GM12865 (cell line): ENCODE measurements around the gene GCDH.
"Not testable (repeated sequence)": the region's sequence is repeated elsewhere in the genome, so short reads cannot be mapped to it uniquely, and the experiment has no call there.

Experiments used
- DNase-seq: peaks from one replicate; pipeline ENCODE4 v3.0.0; 2010; ENCODE audit warnings: low read depth
- H3K4me3 ChIP-seq: 2 replicates; pipeline ENCODE4 v1.5.1; 2011; ENCODE audit warnings: mild to moderate bottlenecking, low read depth, low read length, control low read depth
- TF ChIP-seq, protein P1 (sequence below): IDR thresholded peaks from 2 replicates; pipeline ENCODE4 v1.5.1; 2011; ENCODE audit warnings: low read length, control low read depth, low read depth, inconsistent platforms; ENCODE audit not compliant: insufficient read depth; ENCODE audit errors: missing control alignments

The GCDH gene

DNA sequence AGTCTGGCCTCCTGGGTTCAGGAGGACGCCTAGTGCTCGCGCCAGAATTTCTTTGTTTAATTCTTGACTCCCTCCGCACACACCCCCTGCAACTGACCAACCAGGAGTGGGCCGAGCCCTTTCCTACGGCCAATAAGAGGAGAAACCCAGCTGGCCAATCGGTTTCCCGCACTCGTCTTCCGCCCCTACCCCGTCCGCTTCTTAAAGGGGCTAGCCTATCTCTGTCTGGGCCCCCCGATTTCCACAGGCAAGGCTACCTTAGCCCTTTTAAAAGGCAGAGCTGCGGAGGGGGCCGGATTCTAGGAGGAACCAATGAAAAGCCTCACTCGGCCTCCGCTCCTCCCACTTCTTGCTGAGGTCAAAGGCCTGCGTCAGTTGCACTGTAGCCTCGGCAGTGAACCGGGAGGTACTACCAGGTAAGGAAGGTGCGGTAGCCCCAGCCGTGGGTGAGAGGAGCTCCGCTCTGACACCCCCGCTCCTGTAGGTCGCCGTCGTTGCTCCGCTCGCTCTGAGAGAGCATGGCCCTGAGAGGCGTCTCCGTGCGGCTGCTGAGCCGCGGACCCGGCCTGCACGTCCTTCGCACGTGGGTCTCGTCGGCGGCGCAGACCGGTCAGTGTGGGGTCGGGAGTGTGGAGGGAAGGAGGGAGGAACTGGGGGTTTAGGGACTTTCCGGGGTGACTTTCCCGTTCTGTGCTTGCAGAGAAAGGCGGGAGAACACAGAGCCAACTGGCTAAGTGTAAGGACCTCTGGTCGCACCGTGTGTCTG lies at the start of gene GCDH:
Gene GCDH, plus strand, starts transcription at position 374 of the 766 bp plus-strand sequence. Its CDS starts 145 bp downstream, at position 519.
- TF ChIP-seq, protein P1, sequence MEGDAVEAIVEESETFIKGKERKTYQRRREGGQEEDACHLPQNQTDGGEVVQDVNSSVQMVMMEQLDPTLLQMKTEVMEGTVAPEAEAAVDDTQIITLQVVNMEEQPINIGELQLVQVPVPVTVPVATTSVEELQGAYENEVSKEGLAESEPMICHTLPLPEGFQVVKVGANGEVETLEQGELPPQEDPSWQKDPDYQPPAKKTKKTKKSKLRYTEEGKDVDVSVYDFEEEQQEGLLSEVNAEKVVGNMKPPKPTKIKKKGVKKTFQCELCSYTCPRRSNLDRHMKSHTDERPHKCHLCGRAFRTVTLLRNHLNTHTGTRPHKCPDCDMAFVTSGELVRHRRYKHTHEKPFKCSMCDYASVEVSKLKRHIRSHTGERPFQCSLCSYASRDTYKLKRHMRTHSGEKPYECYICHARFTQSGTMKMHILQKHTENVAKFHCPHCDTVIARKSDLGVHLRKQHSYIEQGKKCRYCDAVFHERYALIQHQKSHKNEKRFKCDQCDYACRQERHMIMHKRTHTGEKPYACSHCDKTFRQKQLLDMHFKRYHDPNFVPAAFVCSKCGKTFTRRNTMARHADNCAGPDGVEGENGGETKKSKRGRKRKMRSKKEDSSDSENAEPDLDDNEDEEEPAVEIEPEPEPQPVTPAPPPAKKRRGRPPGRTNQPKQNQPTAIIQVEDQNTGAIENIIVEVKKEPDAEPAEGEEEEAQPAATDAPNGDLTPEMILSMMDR = no peak
- peak within 1 kb of the TSS; percentile 77 for H3K4me3 ChIP-seq
- DNase-seq = peak; percentile 99

DNA sequence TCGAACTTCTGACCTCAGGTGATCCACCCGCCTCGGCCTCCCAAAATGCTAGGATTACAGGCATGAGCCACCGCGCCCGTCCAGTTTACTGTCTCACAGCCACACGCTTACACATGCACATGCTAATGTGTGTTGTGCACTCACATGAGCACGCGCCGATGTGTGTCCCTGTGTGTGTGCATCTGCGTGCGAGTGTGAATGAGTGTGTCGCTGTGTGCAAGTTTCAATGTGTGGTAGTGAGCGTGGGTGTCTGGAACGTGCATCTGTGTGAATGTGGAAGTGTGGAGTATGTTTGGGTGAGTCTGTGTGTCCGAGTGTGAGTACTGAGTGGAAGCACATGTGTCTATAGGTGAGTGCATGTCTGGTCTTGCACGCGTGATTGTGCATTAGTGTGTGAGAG lies 48.4 kb upstream of the GCDH start:
- DNase-seq = no peak
- TF ChIP-seq, protein P1 = no peak
- H3K4me3 ChIP-seq = no peak overlapping the region

- no peak overlapping the region for H3K4me3 ChIP-seq
- TF ChIP-seq, protein P1 = no peak
Observed at GRCh38 chr19:12843328-12843727, 47.6 kb upstream of the GCDH start.

GRCh38 chr19:12843999-12844732 lies 46.8 kb upstream of the GCDH start:
- DNase-seq = no peak
- TF ChIP-seq, protein P1 = no peak

More at GRCh38 chr19:12843328-12843727, 47.6 kb upstream of the GCDH start:
- DNase-seq = no peak

DNA sequence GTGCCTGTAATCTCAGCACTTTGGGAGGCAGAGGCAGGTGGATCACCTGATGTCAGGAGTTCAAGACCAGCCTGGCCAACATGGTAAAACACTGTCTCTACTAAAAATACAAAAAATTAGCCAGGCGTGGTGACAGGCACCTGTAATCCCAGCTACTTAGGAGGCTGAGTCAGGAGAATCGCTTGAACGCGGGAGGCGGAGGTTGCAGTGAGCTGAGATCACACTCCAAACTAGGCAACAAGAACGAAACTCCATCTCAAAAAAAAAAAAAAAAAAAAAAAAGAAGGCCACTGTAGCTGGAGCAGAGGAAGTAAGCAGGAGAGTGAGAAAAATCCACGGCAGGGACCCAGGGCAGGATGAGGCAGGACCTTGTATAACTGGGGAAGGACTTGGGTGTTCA lies 44.3 kb upstream of the GCDH start:
- H3K4me3 ChIP-seq, DNase-seq: not testable (repeated sequence)

More at GRCh38 chr19:12843999-12844732, 46.8 kb upstream of the GCDH start:
- H3K4me3 ChIP-seq = no peak overlapping the region

- no peak overlapping the region for H3K4me3 ChIP-seq
- TF ChIP-seq, protein P1 = peak; percentile 99
- peak; percentile 82 for DNase-seq
Observed at GRCh38 chr19:12847159-12848139, 43.5 kb upstream of the GCDH start.
